GM23248 (cell line): Measurements from ENCODE around the gene CEP131.

Experiments used
- EZH2 ChIP-seq: fragments of 200-600 bp; sonication (generic); IDR thresholded peaks from 2 replicates; pipeline ENCODE4 v1.6.1; 2018; ENCODE audit warnings: antibody characterized with exemption, mild to moderate bottlenecking; ENCODE audit not compliant: insufficient read depth, poor library complexity, severe bottlenecking
- EZH2phosphoT487 ChIP-seq: fragments of 200-600 bp; sonication (generic); IDR thresholded peaks from 2 replicates; pipeline ENCODE4 v1.6.1; 2018; ENCODE audit warnings: antibody characterized with exemption, moderate library complexity, mild to moderate bottlenecking, low read depth; ENCODE audit not compliant: insufficient read depth

- no peak for TF ChIP-seq EZH2
- no peak for TF ChIP-seq EZH2phosphoT487
These were observed 6.3 kb upstream of the CEP131 start for GRCh38 chr17:81228834-81229665.
